ENCODE results near the gene ROBO2. TPM values are rescaled to one million over a fixed set of nuclear protein-coding genes. Genes with fewer than 3 reads are reported as not detected.

Gene ROBO2
- total RNA-seq, 4 donors from 2014 or later = 4.7 to 8.4 (median 6.6) TPM

GRCh38 chr3:77309460-77309859 is 269.6 kb downstream of the ROBO2 start:
- Histone ChIP-seq H3K27ac (no peak overlapping the region), H3K27me3 (no peaks in the 10 kb centered on the region), H3K36me3 (no peaks in the 10 kb centered on the region), H3K9me3 (no peaks in the 10 kb centered on the region), H3K4me1 (no peaks in the 10 kb centered on the region), H3K4me3 (no peak overlapping the region)
- no peak for DNase-seq
- TF ChIP-seq POLR2A (IDR thresholded peaks at IDR 0.05) = no peak
- TF ChIP-seq, protein P1, sequence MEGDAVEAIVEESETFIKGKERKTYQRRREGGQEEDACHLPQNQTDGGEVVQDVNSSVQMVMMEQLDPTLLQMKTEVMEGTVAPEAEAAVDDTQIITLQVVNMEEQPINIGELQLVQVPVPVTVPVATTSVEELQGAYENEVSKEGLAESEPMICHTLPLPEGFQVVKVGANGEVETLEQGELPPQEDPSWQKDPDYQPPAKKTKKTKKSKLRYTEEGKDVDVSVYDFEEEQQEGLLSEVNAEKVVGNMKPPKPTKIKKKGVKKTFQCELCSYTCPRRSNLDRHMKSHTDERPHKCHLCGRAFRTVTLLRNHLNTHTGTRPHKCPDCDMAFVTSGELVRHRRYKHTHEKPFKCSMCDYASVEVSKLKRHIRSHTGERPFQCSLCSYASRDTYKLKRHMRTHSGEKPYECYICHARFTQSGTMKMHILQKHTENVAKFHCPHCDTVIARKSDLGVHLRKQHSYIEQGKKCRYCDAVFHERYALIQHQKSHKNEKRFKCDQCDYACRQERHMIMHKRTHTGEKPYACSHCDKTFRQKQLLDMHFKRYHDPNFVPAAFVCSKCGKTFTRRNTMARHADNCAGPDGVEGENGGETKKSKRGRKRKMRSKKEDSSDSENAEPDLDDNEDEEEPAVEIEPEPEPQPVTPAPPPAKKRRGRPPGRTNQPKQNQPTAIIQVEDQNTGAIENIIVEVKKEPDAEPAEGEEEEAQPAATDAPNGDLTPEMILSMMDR (IDR thresholded peaks at IDR 0.05) = no peak
- intact Hi-C loops (cut with DNase I) = no loop called here

DNA sequence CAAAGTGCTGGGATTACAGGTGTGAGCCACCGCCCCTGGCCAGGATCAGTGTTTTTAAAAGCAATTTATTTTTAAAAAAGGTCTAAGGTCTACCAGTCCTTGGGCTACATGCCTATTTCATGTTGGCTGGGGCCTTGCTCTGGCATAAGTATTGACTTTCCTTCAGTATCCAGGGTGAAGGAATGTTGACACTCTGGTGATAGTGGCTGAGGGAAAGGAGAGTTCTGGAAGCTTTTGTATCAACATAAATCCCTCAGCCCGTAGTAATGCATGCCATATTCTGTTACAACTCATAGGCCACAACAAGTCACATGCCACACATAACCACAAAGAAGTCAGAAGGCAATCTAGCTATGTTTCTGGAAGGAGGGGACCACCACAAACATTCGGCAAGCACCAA is 273.9 kb downstream of the ROBO2 start:
- no peak for DNase-seq
- no peaks in the 10 kb centered on the region for H3K9me3 ChIP-seq
- H3K27me3 ChIP-seq = no peaks in the 10 kb centered on the region
- intact Hi-C loops (cut with DNase I) = no loop called here
- WGBS, 2 donors = 88 to 94% methylated on average over 3 of the region's 3 CpGs
- no peaks in the 10 kb centered on the region for H3K36me3 ChIP-seq
- no peaks in the 10 kb centered on the region for H3K4me1 ChIP-seq
- H3K27ac ChIP-seq = no peak overlapping the region
- no peak overlapping the region for H3K4me3 ChIP-seq
- TF ChIP-seq, protein P1 (IDR thresholded peaks at IDR 0.05) = no peak
- no peak for TF ChIP-seq POLR2A (IDR thresholded peaks at IDR 0.05)

DNA sequence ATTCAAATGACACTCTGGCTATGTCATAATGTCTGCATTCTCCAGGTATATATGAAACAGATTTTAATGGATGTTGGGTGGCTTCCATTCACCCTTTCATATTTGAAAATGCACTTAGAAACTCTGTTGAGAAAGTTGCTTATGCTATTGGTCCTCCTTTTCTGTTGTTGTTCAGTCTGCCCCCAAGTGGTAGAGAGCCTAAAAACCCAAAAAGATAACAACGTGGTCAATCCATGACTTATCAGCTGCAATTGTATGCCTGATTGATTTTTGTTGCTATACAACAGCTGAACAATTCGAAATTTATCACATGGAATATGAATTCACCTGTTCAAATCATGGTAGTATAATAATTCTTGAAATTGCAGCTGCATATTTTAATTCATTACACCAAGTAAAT is 279.8 kb downstream of the ROBO2 start:
- Histone ChIP-seq H3K36me3 (no peaks in the 10 kb centered on the region), H3K27me3 (no peaks in the 10 kb centered on the region), H3K27ac (no peak overlapping the region), H3K9me3 (no peaks in the 10 kb centered on the region), H3K4me3 (no peak overlapping the region), H3K4me1 (no peaks in the 10 kb centered on the region)
- TF ChIP-seq POLR2A (IDR thresholded peaks at IDR 0.05) = no peak
- TF ChIP-seq, protein P1 (IDR thresholded peaks at IDR 0.05) = peak in 1 of 6 experiments; percentile 19
- intact Hi-C loops (cut with DNase I) = no loop called here
- 51 to 55% methylated on average over 2 of the region's 2 CpGs for WGBS, 2 donors
- DNase-seq = no peak

DNA sequence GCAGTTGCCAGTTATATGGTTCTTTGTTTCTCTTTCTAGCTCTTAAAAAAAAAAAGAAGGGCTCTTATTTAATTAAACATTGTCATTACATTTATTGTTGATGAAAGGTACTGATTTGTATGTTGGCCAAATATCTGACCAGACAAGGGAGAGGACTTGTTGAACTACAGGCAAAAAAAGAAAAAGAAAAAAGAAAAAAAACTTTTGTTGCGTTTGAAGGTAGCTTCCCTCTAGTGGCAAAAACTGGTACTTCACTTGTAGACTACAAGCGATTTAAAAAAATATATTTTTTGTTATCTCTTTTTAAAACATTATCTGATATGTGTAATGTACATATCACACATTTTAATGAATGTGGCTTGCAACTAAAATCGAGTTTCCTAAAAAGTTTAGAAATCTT is 280.6 kb downstream of the ROBO2 start:
- no peak for DNase-seq
- TF ChIP-seq POLR2A (IDR thresholded peaks at IDR 0.05) = no peak
- TF ChIP-seq, protein P1 (IDR thresholded peaks at IDR 0.05) = peak in 4 of 6 experiments; percentile 18 to 70 (median 52)
- no peaks in the 10 kb centered on the region for H3K27me3 ChIP-seq
- H3K27ac ChIP-seq = no peak overlapping the region
- H3K36me3 ChIP-seq = no peaks in the 10 kb centered on the region
- intact Hi-C loops (cut with DNase I) = no loop called here
- WGBS, 2 donors = 15 to 40% methylated on average over 3 of the region's 3 CpGs
- H3K9me3 ChIP-seq = no peaks in the 10 kb centered on the region
- no peak overlapping the region for H3K4me3 ChIP-seq
- H3K4me1 ChIP-seq = no peaks in the 10 kb centered on the region

DNA sequence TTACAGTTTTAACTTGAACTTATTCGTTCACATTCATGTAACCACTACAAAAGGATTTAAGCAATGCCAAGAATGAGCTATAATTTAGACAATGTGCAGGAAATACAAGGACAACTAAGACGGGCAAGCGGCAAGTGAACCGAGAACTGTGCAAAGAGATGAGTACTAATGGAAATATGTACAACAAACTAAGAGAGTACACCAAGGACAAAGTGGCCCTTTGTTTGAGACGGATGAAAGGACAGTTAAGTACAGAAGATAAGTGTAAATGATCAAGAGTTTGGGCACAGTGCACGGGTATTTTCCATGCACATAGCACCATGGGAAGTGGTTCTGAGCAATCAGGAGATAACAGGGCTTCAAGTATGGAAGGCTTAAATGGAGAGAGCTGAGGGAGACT is 281.7 kb downstream of the ROBO2 start:
- Histone ChIP-seq H3K27ac (no peak overlapping the region), H3K4me1 (no peaks in the 10 kb centered on the region), H3K4me3 (no peak overlapping the region), H3K36me3 (no peaks in the 10 kb centered on the region), H3K9me3 (no peaks in the 10 kb centered on the region), H3K27me3 (no peaks in the 10 kb centered on the region)
- DNase-seq = no peak
- WGBS, 2 donors = 64 to 71% methylated on average over 6 of the region's 6 CpGs
- TF ChIP-seq, protein P1 (IDR thresholded peaks at IDR 0.05) = no peak
- TF ChIP-seq POLR2A (IDR thresholded peaks at IDR 0.05) = no peak
- intact Hi-C loops (cut with DNase I) = no loop called here

All from esophagus squamous epithelium (tissue), 5 donors.